Measurements from ENCODE around the gene PDLIM5.
"Not testable (repeated sequence)": the region's sequence is repeated elsewhere in the genome, so short reads cannot be mapped to it uniquely, and the experiment has no call there.

The PDLIM5 gene

DNA sequence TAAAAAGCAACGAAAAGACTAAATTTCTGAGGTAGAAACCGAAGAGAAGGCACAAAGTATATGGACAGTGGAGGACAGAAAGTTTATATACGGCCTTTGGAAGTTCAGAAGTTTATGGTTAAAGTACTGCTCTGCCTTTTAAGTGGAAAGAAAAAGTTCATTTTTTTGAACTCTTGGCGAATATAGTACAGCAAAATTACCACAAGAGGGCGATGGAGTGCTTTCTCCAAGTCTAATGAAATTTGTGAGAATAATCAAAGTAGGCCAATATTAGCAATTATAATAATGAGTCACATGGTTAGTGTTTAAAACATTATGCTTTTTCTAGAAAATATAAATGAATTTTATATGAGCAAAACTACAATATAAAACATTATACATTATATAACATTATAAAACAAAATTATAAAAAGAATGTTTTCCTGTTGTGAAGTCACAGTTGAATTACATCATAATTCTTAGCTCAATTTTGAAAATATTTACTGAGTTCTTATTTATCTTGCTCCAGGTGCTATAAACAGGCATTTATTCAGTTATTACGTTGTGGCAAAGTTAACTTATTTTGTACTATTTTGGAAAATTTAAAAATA lies 169.8 kb downstream of the PDLIM5 start:
- no peak overlapping the region for H3K27ac Mint-ChIP-seq
- H3K4me3 Mint-ChIP-seq = no peak overlapping the region
- no peaks in the 10 kb centered on the region for H3K9me3 Mint-ChIP-seq (ENCODE audit: low read depth)
- H3K4me1 Mint-ChIP-seq (ENCODE audit: low read depth) = no peaks in the 10 kb centered on the region
- H3K36me3 Mint-ChIP-seq = peaks cover 13% of the 10 kb centered on the region
- H3K27me3 Mint-ChIP-seq = no peaks in the 10 kb centered on the region

DNA sequence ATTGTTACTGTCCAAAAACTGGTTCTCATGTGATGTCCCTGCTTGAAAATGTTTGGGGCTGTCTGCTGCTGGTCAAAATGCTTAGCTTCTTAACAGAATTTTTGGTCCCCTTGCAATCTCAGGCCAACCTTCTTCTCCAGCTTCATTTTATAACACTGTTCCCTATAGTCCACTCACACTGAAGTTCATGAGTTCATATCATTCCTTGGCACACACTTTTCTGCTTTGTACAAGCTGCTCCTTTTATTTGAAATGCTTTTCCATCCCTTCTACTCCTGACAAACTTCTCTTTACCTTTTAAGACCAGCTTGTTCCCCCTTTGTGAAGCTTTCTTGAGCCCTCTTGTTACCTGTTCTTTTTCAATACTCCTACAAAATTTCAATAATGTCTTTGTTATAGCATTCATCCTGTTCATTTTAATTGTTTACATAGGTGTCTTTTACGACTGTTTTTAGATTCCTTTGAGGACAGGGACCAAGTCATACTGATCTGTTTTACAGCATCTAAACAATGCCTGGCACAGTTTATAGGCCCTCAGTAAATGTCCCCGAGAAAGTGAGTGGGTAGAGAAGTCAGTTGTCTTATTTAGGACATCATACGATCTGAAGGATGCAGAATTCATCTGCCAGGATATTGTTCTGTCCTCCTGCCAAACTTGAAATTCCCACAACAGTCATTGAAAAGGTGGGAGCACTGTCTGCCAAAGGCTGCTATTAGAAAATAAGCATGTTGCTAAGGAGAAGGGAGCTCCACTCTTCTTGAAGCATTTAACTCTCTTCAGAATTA lies 171.6 kb downstream of the PDLIM5 start:
- Mint-ChIP-seq H3K4me3 (no peak overlapping the region), H3K4me1 (ENCODE audit: low read depth) (no peaks in the 10 kb centered on the region), H3K9me3 (ENCODE audit: low read depth) (no peaks in the 10 kb centered on the region), H3K36me3 (peaks cover 10% of the 10 kb centered on the region), H3K27me3 (no peaks in the 10 kb centered on the region), H3K27ac (no peak overlapping the region)

DNA sequence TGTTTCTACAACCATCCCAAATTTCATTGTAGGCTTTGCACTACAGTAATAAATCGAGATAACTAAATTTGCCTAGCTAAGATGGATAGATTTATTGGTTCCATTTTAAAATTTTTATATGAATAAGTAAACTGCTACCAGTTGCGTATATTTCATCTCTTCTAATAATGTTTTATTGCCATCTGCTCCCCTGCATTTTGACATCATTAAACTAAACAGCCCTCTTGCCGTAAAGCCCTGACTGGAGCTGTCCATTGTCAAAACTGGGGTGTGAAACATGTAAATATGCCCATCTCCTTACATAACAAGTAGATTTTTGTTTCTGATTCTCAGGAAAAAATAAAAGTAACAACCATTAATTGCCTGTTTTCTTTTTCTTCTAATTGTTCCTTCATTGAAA lies 175.2 kb downstream of the PDLIM5 start:
- Mint-ChIP-seq H3K4me3 (no peak overlapping the region), H3K27me3 (no peaks in the 10 kb centered on the region), H3K9me3 (ENCODE audit: low read depth) (no peaks in the 10 kb centered on the region), H3K36me3 (peaks cover 10% of the 10 kb centered on the region), H3K27ac (no peak overlapping the region), H3K4me1 (ENCODE audit: low read depth) (no peaks in the 10 kb centered on the region)

DNA sequence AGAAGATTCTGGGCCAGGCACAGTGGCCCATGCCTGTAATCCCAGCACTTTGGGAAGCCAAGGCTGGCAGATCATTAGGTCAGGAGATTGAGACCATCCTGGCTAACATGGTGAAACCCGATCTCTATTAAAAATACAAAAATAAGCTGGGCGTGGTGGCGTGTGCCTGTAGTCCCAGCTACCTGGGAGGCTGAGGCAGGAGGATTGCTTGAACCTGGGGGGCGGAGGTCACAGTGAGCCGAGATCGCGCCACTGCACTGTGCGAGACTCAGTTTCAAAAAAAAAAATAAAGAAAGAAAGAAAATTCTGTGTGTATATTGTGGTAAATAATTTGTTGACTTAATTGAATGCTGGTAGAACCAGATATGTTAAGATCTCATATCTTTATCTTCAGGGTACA lies 177.3 kb downstream of the PDLIM5 start:
- not testable (repeated sequence) for H3K36me3 Mint-ChIP-seq; H3K27me3 Mint-ChIP-seq; H3K4me3 Mint-ChIP-seq; H3K27ac Mint-ChIP-seq; H3K4me1 Mint-ChIP-seq (ENCODE audit: low read depth); H3K9me3 Mint-ChIP-seq (ENCODE audit: low read depth)

DNA sequence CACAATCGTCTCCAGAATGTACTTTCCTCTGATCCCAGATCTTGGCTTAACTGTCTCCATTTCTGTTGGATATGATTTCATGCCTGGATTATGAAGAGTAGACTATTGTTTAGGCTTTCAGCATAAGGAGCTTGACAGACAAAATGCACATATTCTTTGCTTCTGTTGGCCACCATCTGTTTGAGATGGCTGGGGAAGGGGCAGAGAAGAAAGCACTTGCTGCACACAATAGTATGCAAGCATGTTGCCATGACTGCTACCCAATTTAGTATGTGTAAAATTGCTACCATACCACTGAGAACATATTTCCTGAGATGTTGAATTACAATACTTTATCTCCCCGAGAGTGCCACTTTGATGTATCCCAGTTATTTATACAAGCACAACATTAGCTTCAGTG lies 178.1 kb downstream of the PDLIM5 start:
- Mint-ChIP-seq H3K27me3 (no peaks in the 10 kb centered on the region), H3K4me1 (ENCODE audit: low read depth) (no peaks in the 10 kb centered on the region), H3K27ac (no peak overlapping the region), H3K36me3 (peaks cover 8% of the 10 kb centered on the region), H3K4me3 (no peak overlapping the region), H3K9me3 (ENCODE audit: low read depth) (no peaks in the 10 kb centered on the region)

DNA sequence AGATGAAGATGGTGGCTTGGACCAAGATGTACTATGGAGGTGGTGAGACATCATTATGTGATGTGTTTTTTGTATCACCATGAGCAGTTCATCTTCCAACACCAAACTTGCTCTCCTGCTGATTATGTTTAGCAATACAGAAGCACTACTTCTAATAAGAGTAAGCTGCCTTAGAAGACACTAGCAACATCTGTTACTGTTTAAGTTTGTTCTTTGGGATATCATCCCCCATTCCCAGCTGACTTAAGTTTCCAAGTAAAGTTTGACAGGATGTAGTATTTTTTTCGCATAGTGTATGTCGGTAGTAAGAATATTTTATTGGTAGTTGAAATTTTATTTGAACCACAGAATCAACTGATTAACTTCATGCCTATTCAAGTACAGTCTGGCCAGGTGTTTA lies 182.5 kb downstream of the PDLIM5 start:
- Mint-ChIP-seq H3K9me3 (ENCODE audit: low read depth) (no peaks in the 10 kb centered on the region), H3K27ac (no peak overlapping the region), H3K4me3 (no peak overlapping the region), H3K27me3 (no peaks in the 10 kb centered on the region), H3K4me1 (ENCODE audit: low read depth) (no peaks in the 10 kb centered on the region), H3K36me3 (peaks cover 14% of the 10 kb centered on the region)

DNA sequence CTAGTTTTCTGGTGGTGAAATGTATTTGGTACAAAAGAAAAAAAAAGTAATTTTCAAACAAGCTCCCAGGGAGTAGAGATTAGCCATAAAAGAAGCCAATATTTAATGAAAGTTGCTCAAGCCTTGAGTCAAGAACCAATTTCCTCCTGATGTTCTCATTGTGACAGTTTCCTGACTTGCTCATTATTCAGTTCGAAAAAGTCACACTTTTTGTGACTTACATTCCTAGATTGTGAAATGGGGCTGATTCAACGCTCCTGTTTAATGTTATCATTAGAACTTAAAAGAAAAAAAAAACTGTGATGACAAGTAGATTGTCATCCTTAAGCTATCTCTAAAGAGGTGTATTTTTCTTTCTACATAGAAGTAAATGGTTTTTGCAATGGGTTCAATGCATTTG lies 183.4 kb downstream of the PDLIM5 start:
- Mint-ChIP-seq H3K4me1 (ENCODE audit: low read depth) (no peaks in the 10 kb centered on the region), H3K27ac (no peak overlapping the region), H3K9me3 (ENCODE audit: low read depth) (no peaks in the 10 kb centered on the region), H3K4me3 (no peak overlapping the region), H3K27me3 (no peaks in the 10 kb centered on the region), H3K36me3 (peaks cover 11% of the 10 kb centered on the region)

DNA sequence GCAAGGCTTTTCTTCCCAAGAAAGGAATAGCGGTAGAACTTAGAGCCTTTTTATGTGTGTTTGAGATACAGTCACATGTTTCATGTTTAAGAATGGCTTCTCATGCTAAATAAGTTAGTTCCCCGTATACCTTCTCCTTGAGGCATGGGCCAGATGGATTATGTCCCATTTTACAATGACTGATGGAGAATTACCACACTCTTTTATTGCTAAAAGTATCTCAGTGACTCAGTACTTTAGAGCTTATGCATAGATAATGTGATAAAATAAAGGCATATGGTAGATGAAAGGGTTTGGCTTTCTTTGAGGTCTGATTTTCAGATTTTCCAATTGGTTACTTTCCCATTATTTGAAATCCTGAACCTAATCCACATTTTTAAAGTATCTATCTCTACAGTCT lies 184.3 kb downstream of the PDLIM5 start:
- H3K9me3 Mint-ChIP-seq (ENCODE audit: low read depth) = no peaks in the 10 kb centered on the region
- H3K4me1 Mint-ChIP-seq (ENCODE audit: low read depth) = no peaks in the 10 kb centered on the region
- no peak overlapping the region for H3K4me3 Mint-ChIP-seq
- no peaks in the 10 kb centered on the region for H3K27me3 Mint-ChIP-seq
- H3K36me3 Mint-ChIP-seq = peaks cover 11% of the 10 kb centered on the region
- no peak overlapping the region for H3K27ac Mint-ChIP-seq

DNA sequence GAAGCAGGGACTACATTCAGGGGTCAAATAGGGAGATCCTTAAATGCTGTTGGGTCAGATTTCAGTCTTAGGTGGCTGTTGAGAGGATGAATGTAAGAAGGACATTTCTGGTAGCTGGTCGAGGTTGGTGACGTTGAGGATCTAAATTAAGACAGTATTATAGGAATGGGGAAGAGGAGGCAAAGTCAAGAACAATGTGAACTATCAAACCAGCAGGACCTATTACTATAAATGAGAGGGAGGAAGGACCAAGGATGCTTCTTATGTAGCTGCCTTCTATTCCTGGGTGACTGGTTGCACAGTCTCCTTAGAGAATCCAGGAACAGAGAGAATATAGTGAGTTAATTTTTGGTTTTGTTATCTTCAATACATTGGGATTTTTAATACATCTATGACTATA lies 187.6 kb downstream of the PDLIM5 start:
- H3K27me3 Mint-ChIP-seq = no peaks in the 10 kb centered on the region
- H3K9me3 Mint-ChIP-seq (ENCODE audit: low read depth) = no peaks in the 10 kb centered on the region
- H3K27ac Mint-ChIP-seq = no peak overlapping the region
- H3K4me3 Mint-ChIP-seq = no peak overlapping the region
- no peaks in the 10 kb centered on the region for H3K4me1 Mint-ChIP-seq (ENCODE audit: low read depth)
- H3K36me3 Mint-ChIP-seq = peaks cover 13% of the 10 kb centered on the region

DNA sequence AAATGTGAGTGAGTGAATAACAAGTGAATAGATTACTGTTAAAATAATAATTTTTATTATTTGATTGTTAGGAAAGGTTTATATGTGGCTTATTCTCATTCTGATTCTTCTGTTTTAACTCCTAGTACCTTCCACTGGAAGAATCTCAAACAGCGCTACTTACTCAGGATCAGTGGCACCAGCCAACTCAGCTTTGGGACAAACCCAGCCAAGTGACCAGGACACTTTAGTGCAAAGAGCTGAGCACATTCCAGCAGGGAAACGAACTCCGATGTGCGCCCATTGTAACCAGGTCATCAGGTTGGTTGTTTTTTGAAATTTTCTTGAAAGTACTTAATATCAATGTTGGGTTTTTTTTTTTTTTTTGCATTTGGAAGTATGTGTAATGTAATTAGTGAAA lies 188.4 kb downstream of the PDLIM5 start:
- H3K4me1 Mint-ChIP-seq (ENCODE audit: low read depth) = no peaks in the 10 kb centered on the region
- no peaks in the 10 kb centered on the region for H3K9me3 Mint-ChIP-seq (ENCODE audit: low read depth)

DNA sequence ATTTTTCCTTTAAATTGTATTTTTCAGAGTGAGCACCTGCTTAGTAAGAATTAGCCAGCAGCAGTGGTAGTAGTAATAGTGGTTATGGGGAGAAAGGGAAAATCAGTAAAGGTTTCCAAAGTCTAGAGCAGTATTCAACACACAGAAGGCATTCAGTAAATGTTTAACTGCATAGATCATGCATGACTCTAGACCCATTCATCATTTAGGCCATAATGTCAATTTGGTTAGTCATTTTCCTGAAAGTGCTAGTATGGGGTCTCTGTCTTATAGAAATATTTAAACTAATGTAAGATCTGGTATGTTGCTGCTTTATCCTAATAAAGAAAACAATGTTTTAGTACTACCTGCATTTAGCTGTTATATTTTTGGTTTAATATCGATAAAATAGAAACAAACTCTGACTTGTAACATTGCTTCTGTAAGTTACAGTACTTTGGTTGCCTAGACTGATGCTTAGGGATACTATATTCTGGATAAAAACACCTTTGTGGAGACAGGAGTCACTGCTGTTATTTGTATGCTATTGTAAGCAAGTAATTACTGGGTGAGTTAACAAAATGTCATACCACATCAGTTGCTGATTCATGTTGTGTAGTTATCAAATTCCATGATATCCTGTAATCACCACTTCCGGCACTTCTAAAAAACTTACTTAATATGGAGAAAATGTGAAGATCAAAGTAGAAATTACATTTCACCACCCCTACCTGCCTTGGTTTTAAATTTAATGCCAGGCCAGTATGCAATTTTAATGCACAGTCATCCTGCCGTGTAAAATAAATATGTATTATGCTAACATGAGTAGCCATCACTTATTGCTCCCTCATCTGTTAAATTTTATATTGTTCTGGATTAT lies 190.2 kb downstream of the PDLIM5 start:
- H3K4me3 Mint-ChIP-seq = no peak overlapping the region
- no peak overlapping the region for H3K27ac Mint-ChIP-seq
- no peaks in the 10 kb centered on the region for H3K4me1 Mint-ChIP-seq (ENCODE audit: low read depth)
- no peaks in the 10 kb centered on the region for H3K9me3 Mint-ChIP-seq (ENCODE audit: low read depth)
- H3K27me3 Mint-ChIP-seq = no peaks in the 10 kb centered on the region
- H3K36me3 Mint-ChIP-seq = peaks cover 20% of the 10 kb centered on the region

More for the DNA sequence above, 188.4 kb downstream of the PDLIM5 start:
- no peak overlapping the region for H3K27ac Mint-ChIP-seq
- H3K36me3 Mint-ChIP-seq = peaks cover 13% of the 10 kb centered on the region
- H3K27me3 Mint-ChIP-seq = no peaks in the 10 kb centered on the region
- no peak overlapping the region for H3K4me3 Mint-ChIP-seq

DNA sequence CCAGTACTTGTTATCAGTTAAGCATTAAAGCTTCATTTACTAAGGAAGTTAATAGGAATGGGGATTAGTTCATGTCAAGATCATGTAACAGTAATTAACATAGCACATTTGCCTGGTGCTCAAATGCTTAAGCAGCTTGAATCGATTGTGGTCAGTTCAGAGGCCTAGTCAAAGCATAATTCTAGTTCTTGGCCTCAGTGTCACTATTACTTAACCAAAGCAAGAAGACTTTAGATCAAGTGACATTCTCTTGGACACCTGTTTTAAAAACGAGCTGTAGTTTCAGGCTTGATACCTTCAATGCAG lies 190.8 kb downstream of the PDLIM5 start:
- no peaks in the 10 kb centered on the region for H3K27me3 Mint-ChIP-seq
- no peaks in the 10 kb centered on the region for H3K9me3 Mint-ChIP-seq (ENCODE audit: low read depth)
- peaks cover 20% of the 10 kb centered on the region for H3K36me3 Mint-ChIP-seq
- H3K4me1 Mint-ChIP-seq (ENCODE audit: low read depth) = no peaks in the 10 kb centered on the region
- H3K27ac Mint-ChIP-seq = no peak overlapping the region
- H3K4me3 Mint-ChIP-seq = no peak overlapping the region

DNA sequence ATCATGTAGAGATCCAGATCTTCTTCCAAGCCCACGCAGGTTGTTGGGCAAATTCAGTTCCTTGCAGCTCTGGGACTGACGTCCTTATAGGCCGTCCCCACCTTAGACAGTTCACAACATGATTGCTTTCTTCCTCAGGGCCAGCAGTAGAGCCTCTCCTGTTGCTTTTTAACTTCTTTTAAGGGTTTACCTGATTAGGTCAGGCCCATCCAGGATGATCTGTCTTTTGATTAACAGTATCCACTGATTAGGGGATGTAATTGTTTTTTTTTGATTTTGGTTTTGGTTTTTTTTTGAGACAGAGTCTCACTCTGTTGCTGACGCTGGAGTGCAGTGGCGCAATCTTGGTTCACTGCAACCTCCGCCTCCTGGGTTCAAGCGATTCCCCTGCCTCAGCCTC lies 197.0 kb downstream of the PDLIM5 start:
- H3K4me1 Mint-ChIP-seq (ENCODE audit: low read depth) = no peaks in the 10 kb centered on the region

DNA sequence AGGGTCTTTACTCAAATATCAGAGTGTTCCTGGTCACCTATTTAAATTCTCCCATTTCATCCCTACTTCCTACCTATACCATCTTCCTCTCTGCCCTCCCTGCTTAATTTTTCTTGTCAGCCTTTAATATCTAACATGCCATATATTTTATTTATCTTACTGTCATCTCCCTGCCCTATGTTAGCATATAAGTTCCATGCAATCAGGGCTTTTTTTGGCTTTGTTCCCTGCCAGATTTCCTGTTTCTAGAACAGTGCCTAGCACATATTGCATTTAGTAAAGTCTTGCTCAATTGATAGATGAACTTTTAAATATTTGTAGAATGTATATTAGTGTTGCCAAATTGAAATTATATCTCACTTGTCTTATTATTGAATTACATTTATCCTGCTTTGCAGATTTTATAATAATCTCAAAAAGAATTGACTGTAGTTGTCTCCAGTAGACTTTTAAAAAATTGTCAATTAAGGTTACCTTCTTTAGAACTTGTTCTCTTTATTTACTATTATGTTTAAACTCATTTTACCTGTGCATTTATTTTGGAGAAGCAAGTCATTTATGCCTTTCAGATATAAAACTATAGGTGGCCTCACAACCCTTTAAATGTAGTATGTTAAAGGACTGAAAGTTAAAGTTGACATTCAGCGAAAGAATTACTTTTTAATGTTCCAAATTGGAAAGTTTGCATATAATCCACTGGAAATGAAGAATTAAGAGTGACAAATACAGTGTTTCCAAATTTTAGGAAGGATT lies 197.8 kb downstream of the PDLIM5 start:
- Mint-ChIP-seq H3K27me3 (no peaks in the 10 kb centered on the region), H3K4me1 (ENCODE audit: low read depth) (no peaks in the 10 kb centered on the region), H3K9me3 (ENCODE audit: low read depth) (no peaks in the 10 kb centered on the region), H3K27ac (no peak overlapping the region), H3K4me3 (no peak overlapping the region), H3K36me3 (peaks cover 21% of the 10 kb centered on the region)

More for the DNA sequence above, 197.0 kb downstream of the PDLIM5 start:
- H3K36me3 Mint-ChIP-seq = peaks cover 19% of the 10 kb centered on the region
- H3K4me3 Mint-ChIP-seq = no peak overlapping the region
- H3K9me3 Mint-ChIP-seq (ENCODE audit: low read depth) = no peaks in the 10 kb centered on the region
- no peaks in the 10 kb centered on the region for H3K27me3 Mint-ChIP-seq
- H3K27ac Mint-ChIP-seq = no peak overlapping the region

DNA sequence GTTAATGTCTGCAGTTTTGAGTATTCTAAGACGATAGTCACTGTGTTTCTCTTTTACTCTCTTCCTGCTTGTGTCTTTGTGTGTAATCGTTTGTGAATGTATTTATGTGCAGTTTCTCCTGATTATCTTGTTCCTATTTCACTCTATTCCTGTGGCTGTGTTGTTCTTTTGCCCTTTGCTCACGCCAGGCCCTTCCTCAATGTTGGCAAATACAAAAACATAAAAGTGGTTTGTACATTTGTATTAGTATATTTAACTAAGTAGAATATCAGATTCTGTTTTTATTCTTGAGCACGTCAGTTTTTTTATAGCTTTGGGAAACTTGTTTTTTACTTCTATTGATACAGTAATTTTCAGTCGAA lies 198.4 kb downstream of the PDLIM5 start:
- Mint-ChIP-seq H3K27ac (no peak overlapping the region), H3K4me3 (no peak overlapping the region), H3K36me3 (peaks cover 21% of the 10 kb centered on the region), H3K9me3 (ENCODE audit: low read depth) (no peaks in the 10 kb centered on the region), H3K27me3 (no peaks in the 10 kb centered on the region), H3K4me1 (ENCODE audit: low read depth) (no peaks in the 10 kb centered on the region)

Measured in activated naive CD8-positive, alpha-beta T cell (primary cell).